Keratinocyte (primary cell): ENCODE results near the gene DAGLA. TPM values are rescaled to one million over a fixed set of nuclear protein-coding genes. Genes with fewer than 3 reads are reported as not detected.

Experiments
- DNase-seq: peaks from one replicate; pipeline ENCODE4 v3.0.0-alpha.2; 2011; ENCODE audit warnings: low read depth, missing footprints, low spot score
- FAIRE-seq: peaks from 2 replicates; lab custom pipeline; 2011; peaks lifted over from hg19 to GRCh38; lab: Jason Lieb, UNC
- H2AFZ ChIP-seq: 2 replicates; pipeline ENCODE4 v1.6.0; 2012; ENCODE audit warnings: low read length, control low read depth, inconsistent platforms; ENCODE audit not compliant: control insufficient read depth
- H3K27ac ChIP-seq: 2 replicates; pipeline ENCODE4 v1.5.1; 2011; ENCODE audit warnings: low read length; ENCODE audit not compliant: control insufficient read depth, insufficient read depth
- H3K27me3 ChIP-seq: 3 replicates; pipeline ENCODE4 v1.6.0; 2011; ENCODE audit warnings: low read length; ENCODE audit not compliant: control insufficient read depth, insufficient read depth; ENCODE audit errors: extremely low read depth
- H3K36me3 ChIP-seq, 2 experiments: 2 replicates in 1 of 2; 3 replicates in 1 of 2; pipeline ENCODE4 v1.5.1; 2011; ENCODE audit warnings: low read length in 2 of 2, mild to moderate bottlenecking in 1 of 2; ENCODE audit not compliant: control insufficient read depth in 2 of 2, insufficient read depth in 2 of 2; ENCODE audit errors: extremely low read depth in 1 of 2
- H3K4me1 ChIP-seq: 3 replicates; pipeline ENCODE4 v1.5.1; 2011; ENCODE audit warnings: low read length; ENCODE audit not compliant: control insufficient read depth, insufficient read depth; ENCODE audit errors: extremely low read depth
- H3K4me2 ChIP-seq: 3 replicates; pipeline ENCODE4 v1.6.0; 2011; ENCODE audit warnings: low read depth, low read length; ENCODE audit not compliant: control insufficient read depth, insufficient read depth; ENCODE audit errors: extremely low read depth
- H3K4me3 ChIP-seq, 3 experiments: fragments of 200-600 bp in 1 of 3; sonication (generic) in 1 of 3; 2 replicates in 2 of 3; 3 replicates in 1 of 3; pipeline ENCODE4 v1.5.1; 2011 to 2016; ENCODE audit warnings: low read length in 3 of 3, mild to moderate bottlenecking in 3 of 3, control low read depth in 2 of 3, inconsistent platforms in 1 of 3, low read depth in 1 of 3, mixed read lengths in 1 of 3, mixed run types in 1 of 3, moderate library complexity in 1 of 3; ENCODE audit not compliant: control insufficient read depth in 2 of 3, insufficient read depth in 2 of 3; ENCODE audit errors: extremely low read depth in 1 of 3
- H3K79me2 ChIP-seq: 2 replicates; pipeline ENCODE4 v1.6.0; 2012; ENCODE audit warnings: low read length; ENCODE audit not compliant: control insufficient read depth, insufficient read depth
- H3K9ac ChIP-seq: 3 replicates; pipeline ENCODE4 v1.6.0; 2011; ENCODE audit warnings: low read length; ENCODE audit not compliant: control insufficient read depth, insufficient read depth; ENCODE audit errors: extremely low read depth
- H3K9me1 ChIP-seq: 3 replicates; pipeline ENCODE4 v1.6.0; 2011; ENCODE audit warnings: low read length; ENCODE audit not compliant: control insufficient read depth, insufficient read depth; ENCODE audit errors: extremely low read depth
- H3K9me3 ChIP-seq: 2 replicates; pipeline ENCODE4 v1.5.1; 2012; ENCODE audit warnings: low read depth, low read length; ENCODE audit not compliant: control insufficient read depth
- H4K20me1 ChIP-seq: 3 replicates; pipeline ENCODE4 v1.6.0; 2011; ENCODE audit warnings: low read length; ENCODE audit not compliant: control insufficient read depth, insufficient read depth; ENCODE audit errors: extremely low read depth
- CTCF ChIP-seq, 3 experiments: IDR thresholded peaks in 1 of 3; conservative IDR thresholded peaks in 1 of 3; optimal IDR thresholded peaks in 1 of 3; 2 replicates in 2 of 3; 3 replicates in 1 of 3; pipeline versions ENCODE3 to v1.5.1; 2011; ENCODE audit warnings: low read length in 3 of 3, mild to moderate bottlenecking in 3 of 3, moderate library complexity in 2 of 3, control low read depth in 1 of 3, inconsistent platforms in 1 of 3; ENCODE audit not compliant: insufficient read depth in 2 of 3; ENCODE audit errors: extremely low read depth in 1 of 3
- EZH2 ChIP-seq: IDR thresholded peaks from one replicate; pipeline ENCODE4 v1.6.1; 2012; ENCODE audit warnings: inconsistent platforms, mild to moderate bottlenecking, low read length, moderate library complexity
- dilution Hi-C: fragments of 300-500 bp; cut with MboI; formaldehyde crosslinking; loops from one replicate; pipeline ENCODE4 v1.7.0; 2020; ENCODE audit warnings: low sequenced_read_pairs; ENCODE audit not compliant: extremely low pct_ligation_motif_present
- polyA plus RNA-seq, 5 experiments: library from polyadenylated mRNA; depleted of rRNA in 3 of 5; stranded (reverse) in 3 of 5; stranded (forward) in 1 of 5; unstranded in 1 of 5; fragments of >200 nt; gene quantifications; 1 replicate in 1 of 5; 2 replicates in 3 of 5; 3 replicates in 1 of 5; pipeline versions ENCODE4 v1.2.1 to v1.2.3, GENCODE V29; 2011 to 2012; ENCODE audit warnings: missing spikeins in 2 of 5, low read depth in 1 of 5, low replicate concordance in 1 of 5

Gene DAGLA
- polyA plus RNA-seq, 1 donor (not counting 4 experiments of a cell fraction or from before 2014, with no cell fraction given), result 0.03 TPM

- Histone ChIP-seq H3K4me2 (no peak overlapping the region), H4K20me1 (no peaks in the 10 kb centered on the region), H3K27me3 (peaks cover 9% of the 10 kb centered on the region), H3K4me1 (no peaks in the 10 kb centered on the region), H2AFZ (no peak overlapping the region), H3K9ac (no peak overlapping the region), H3K4me3 (no peak overlapping the region), H3K36me3 (no peaks in the 10 kb centered on the region), H3K79me2 (no peaks in the 10 kb centered on the region), H3K9me1 (no peaks in the 10 kb centered on the region), H3K27ac (no peak overlapping the region), H3K9me3 (no peaks in the 10 kb centered on the region)
- FAIRE-seq (no peak), DNase-seq (no peak)
- TF ChIP-seq EZH2, result no peak
- no peak for TF ChIP-seq CTCF (optimal IDR thresholded peaks at IDR 0.05 in 1 of 3, IDR thresholded peaks at IDR 0.05 in 1 of 3, conservative IDR thresholded peaks at IDR 0.05 in 1 of 3; ENCODE audit: extremely low read depth in 1 of 3, insufficient read depth in 2 of 3, low read length in 3 of 3)
- dilution Hi-C loops, result no loop called here
Measured at GRCh38 chr11:61764606-61765260, 84.5 kb downstream of the DAGLA start.

GRCh38 chr11:61765550-61766253, 85.5 kb downstream of the DAGLA start:
- Histone ChIP-seq H3K9me1 (no peaks in the 10 kb centered on the region), H2AFZ (no peak overlapping the region), H4K20me1 (no peaks in the 10 kb centered on the region), H3K27ac (no peak overlapping the region), H3K4me1 (no peaks in the 10 kb centered on the region), H3K9me3 (no peaks in the 10 kb centered on the region), H3K4me3 (no peak overlapping the region), H3K79me2 (no peaks in the 10 kb centered on the region), H3K36me3 (no peaks in the 10 kb centered on the region), H3K9ac (no peak overlapping the region), H3K27me3 (peaks cover 9% of the 10 kb centered on the region), H3K4me2 (no peak overlapping the region)
- dilution Hi-C loops, result no loop called here
- TF ChIP-seq CTCF (optimal IDR thresholded peaks at IDR 0.05 in 1 of 3, IDR thresholded peaks at IDR 0.05 in 1 of 3, conservative IDR thresholded peaks at IDR 0.05 in 1 of 3; ENCODE audit: extremely low read depth in 1 of 3, insufficient read depth in 2 of 3, low read length in 3 of 3) (no peak), EZH2 (no peak)
- no peak for DNase-seq
- no peak for FAIRE-seq
